ENCODE measurements around the gene PITX3.

The PITX3 gene

DNA sequence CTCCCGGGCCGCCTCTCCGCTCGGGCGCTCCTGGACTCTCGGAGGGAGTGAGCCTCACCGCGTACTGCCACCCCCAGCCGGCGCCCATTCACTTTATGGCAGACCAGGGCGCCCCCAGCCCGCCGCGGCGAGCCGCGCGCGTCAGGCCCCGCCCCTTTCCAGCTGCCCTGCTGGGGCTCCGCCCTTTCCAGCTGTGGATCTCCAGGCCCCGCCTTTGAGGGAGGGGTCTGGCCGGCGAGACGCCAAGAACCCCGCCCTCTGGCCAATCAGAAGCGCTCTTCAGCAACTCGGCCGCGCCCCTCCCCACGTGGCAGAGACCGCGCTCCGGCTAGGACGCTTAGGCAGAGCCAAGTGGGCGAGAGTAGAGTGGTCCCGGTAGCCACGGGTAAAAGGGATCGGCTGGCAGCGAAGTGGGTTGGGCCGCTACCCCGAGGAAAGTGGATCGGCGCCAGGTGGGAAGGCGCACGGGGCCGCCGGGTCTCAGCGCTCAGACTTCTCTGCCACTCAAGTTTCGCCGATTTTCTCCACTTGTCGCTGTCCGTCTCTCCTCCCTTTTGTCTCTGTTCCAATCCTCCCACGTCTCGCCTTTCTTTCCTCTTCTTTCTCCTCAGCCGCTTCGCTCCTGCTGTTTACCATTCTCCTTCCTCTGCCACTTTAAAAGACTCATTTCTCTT, at the start of gene PITX3:
PITX3 (minus strand) TSS at position 69 of the 674 bp plus-strand sequence. CDS start 9,432 bp downstream, outside the sequence.
- Histone ChIP-seq H3K4me1 (ENCODE audit: insufficient read depth, low read length) (peaks cover 4% of the 10 kb centered on the region; the same call in 1 of the 2 replicates), H3K9me3 (ENCODE audit: insufficient read depth, low read depth, low read length) (no peaks in the 10 kb centered on the region), H3K4me3 (ENCODE audit: low read length) (peak within 1 kb of the TSS; percentile 75), H3K27ac (ENCODE audit: low read length) (no peak within 1 kb of the TSS), H3K9ac (ENCODE audit: low read depth, low read length) (peak within 1 kb of the TSS; percentile 50; the same call in 1 of the 2 replicates), H3K27me3 (ENCODE audit: insufficient read depth, low read length) (peaks cover 70% of the 10 kb centered on the region), H3K36me3 (ENCODE audit: insufficient read depth, low read depth, low read length) (no peaks in the 10 kb centered on the region)

DNA sequence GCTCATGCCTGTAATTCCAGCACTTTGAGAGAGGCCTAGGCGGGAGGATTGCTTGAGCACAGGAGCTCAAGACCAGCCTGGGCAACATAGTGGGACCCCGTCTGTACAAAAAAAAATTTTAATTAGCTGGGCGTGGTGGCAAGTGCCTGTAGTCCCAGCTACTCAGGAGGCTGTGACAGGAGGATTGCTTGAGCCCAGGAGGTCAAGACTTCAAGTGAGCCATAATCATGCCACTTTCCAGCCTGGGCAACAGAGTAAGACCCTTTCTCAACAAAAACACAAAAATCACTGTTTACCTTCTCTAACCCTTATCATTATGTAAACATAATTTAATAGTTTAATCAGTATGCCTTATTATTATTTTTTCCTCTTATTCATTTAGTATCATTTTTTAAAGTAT, 48.5 kb upstream of the PITX3 start:
- Histone ChIP-seq H3K4me3 (ENCODE audit: low read length) (no peak overlapping the region), H3K9ac (ENCODE audit: low read depth, low read length) (no peak overlapping the region), H3K27ac (ENCODE audit: low read length) (no peak overlapping the region), H3K27me3 (ENCODE audit: insufficient read depth, low read length) (no peaks in the 10 kb centered on the region), H3K4me1 (ENCODE audit: insufficient read depth, low read length) (no peaks in the 10 kb centered on the region), H3K36me3 (ENCODE audit: insufficient read depth, low read depth, low read length) (no peaks in the 10 kb centered on the region), H3K9me3 (ENCODE audit: insufficient read depth, low read depth, low read length) (no peaks in the 10 kb centered on the region)

DNA sequence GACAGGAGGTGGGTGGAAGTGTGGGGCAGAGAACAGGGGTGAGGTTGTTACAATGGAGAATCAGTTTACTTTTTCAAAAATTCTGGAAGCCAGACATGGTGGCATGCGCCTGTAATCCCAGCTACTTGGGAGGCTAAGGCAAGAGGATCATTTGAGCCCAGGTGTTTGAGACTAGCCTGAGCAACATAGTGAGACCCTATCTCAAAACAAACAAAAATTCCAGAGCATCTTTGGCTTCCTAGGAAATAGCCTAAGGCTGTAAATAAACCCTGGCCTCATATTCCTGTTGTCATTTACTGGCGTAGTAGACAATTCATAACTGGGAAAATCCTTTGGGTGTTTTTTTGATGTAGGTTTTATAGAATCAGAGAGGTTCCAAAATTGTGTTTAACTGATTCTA, 48.0 kb upstream of the PITX3 start:
- Histone ChIP-seq H3K27me3 (ENCODE audit: insufficient read depth, low read length) (no peaks in the 10 kb centered on the region), H3K36me3 (ENCODE audit: insufficient read depth, low read depth, low read length) (no peaks in the 10 kb centered on the region), H3K4me3 (ENCODE audit: low read length) (no peak overlapping the region), H3K9me3 (ENCODE audit: insufficient read depth, low read depth, low read length) (no peaks in the 10 kb centered on the region), H3K4me1 (ENCODE audit: insufficient read depth, low read length) (no peaks in the 10 kb centered on the region), H3K9ac (ENCODE audit: low read depth, low read length) (no peak overlapping the region), H3K27ac (ENCODE audit: low read length) (no peak overlapping the region)

DNA sequence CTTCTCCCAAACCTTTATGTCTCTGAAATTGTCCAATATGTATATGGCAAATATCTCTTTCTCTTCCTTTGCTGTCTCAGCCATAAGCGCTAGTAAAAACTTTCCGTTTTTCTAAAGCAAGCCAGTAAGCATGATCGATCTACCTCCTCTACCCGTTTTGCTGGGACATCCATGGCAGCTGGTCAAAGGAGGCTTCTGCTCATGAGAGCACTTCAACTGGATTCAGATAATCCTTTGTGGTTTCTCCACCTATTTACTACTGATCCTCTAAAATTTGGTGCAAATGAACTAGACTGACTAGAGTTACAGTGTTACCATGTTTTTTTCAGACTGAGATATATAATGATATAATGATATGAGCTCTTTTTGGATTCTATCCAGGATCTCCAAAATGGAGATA, 46.7 kb upstream of the PITX3 start:
- Histone ChIP-seq H3K27me3 (ENCODE audit: insufficient read depth, low read length) (no peaks in the 10 kb centered on the region), H3K4me1 (ENCODE audit: insufficient read depth, low read length) (no peaks in the 10 kb centered on the region), H3K9me3 (ENCODE audit: insufficient read depth, low read depth, low read length) (no peaks in the 10 kb centered on the region), H3K9ac (ENCODE audit: low read depth, low read length) (no peak overlapping the region), H3K36me3 (ENCODE audit: insufficient read depth, low read depth, low read length) (no peaks in the 10 kb centered on the region), H3K27ac (ENCODE audit: low read length) (no peak overlapping the region), H3K4me3 (ENCODE audit: low read length) (no peak overlapping the region)

DNA sequence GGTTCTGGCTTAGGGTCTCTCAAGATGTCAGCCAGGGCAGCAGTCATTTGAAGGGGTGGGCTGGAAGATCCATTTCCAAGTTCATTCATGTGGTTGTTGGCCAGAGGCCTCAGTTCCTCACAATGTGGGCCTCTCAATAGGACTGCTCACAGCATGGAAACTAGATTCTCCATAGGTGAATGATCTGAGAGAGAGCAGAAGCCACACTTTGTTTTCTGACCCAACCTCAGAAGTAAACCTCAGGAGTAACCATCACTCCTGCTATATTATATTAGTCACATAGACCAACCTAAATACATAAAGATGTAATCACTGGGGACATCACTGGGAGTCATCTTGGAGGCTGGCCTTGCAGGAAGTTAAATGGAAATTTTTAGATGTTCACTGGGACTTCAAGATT, 46.2 kb upstream of the PITX3 start:
- no peaks in the 10 kb centered on the region for H3K9me3 ChIP-seq (ENCODE audit: insufficient read depth, low read depth, low read length)
- no peaks in the 10 kb centered on the region for H3K36me3 ChIP-seq (ENCODE audit: insufficient read depth, low read depth, low read length)
- H3K27ac ChIP-seq (ENCODE audit: low read length) = no peak overlapping the region
- no peak overlapping the region for H3K4me3 ChIP-seq (ENCODE audit: low read length)
- no peaks in the 10 kb centered on the region for H3K4me1 ChIP-seq (ENCODE audit: insufficient read depth, low read length)
- H3K27me3 ChIP-seq (ENCODE audit: insufficient read depth, low read length) = no peaks in the 10 kb centered on the region
- H3K9ac ChIP-seq (ENCODE audit: low read depth, low read length) = no peak overlapping the region

DNA sequence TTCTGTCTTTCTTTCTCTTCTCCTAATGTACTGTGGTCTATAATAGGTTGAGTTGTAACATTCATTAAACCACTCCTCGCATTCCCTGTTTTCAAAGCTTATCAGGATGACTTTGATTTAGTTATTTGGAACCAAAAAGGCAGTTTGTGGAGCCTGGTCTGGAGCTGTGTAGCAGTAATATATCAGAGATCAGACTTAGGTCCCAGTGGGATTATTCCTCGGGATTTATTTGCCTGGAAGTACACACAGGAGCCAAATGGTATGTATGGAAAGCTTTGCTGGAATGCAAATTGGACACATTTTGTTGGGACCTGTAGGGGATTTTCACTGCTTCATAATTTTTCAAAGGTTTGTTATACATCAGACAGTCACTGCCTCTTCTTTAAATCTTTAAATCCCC, 44.9 kb upstream of the PITX3 start:
- Histone ChIP-seq H3K9ac (ENCODE audit: low read depth, low read length) (no peak overlapping the region), H3K27ac (ENCODE audit: low read length) (no peak overlapping the region), H3K27me3 (ENCODE audit: insufficient read depth, low read length) (no peaks in the 10 kb centered on the region), H3K9me3 (ENCODE audit: insufficient read depth, low read depth, low read length) (no peaks in the 10 kb centered on the region), H3K4me1 (ENCODE audit: insufficient read depth, low read length) (no peaks in the 10 kb centered on the region), H3K4me3 (ENCODE audit: low read length) (no peak overlapping the region), H3K36me3 (ENCODE audit: insufficient read depth, low read depth, low read length) (no peaks in the 10 kb centered on the region)

DNA sequence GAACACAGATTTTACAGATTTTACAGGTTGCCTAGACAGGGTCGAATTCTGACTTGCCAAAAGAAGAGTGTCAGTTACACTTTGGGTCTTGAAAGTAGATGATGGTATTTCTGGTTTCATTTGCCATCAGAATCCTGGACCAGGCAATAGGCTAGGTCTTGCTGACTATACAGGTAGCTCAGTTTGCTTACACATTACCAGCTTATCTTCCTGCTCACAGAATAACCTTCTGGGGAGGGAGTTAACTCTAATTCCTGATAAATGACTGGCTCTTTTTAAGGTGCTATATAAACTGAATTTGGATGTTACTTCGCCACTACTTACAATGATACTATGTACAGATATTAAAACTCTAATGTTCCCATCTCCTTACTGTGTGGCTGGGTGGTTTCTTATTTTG, 43.8 kb upstream of the PITX3 start:
- no peak overlapping the region for H3K4me3 ChIP-seq (ENCODE audit: low read length)
- H3K27ac ChIP-seq (ENCODE audit: low read length) = no peak overlapping the region
- H3K9ac ChIP-seq (ENCODE audit: low read depth, low read length) = no peak overlapping the region
- no peaks in the 10 kb centered on the region for H3K27me3 ChIP-seq (ENCODE audit: insufficient read depth, low read length)
- H3K9me3 ChIP-seq (ENCODE audit: insufficient read depth, low read depth, low read length) = no peaks in the 10 kb centered on the region
- no peaks in the 10 kb centered on the region for H3K36me3 ChIP-seq (ENCODE audit: insufficient read depth, low read depth, low read length)
- H3K4me1 ChIP-seq (ENCODE audit: insufficient read depth, low read length) = no peaks in the 10 kb centered on the region

DNA sequence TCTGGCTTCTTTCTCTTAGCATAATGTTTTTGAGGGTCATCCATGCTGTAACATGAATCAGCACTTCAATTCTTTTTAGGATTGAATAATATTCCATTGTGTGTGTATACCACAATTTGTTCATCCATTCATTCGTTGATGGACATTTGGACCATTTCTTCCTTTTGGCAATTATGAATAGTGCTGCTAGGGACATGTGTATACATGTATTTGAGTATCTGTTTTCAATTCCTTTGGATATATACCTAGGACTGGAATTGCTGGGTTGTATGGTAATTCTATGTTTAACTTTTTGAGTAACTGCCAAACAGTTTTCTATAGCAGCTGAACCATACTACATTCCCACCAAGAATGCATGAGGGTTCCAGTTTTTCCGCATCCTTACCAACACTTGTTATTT, 43.2 kb upstream of the PITX3 start:
- Histone ChIP-seq H3K27me3 (ENCODE audit: insufficient read depth, low read length) (no peaks in the 10 kb centered on the region), H3K36me3 (ENCODE audit: insufficient read depth, low read depth, low read length) (no peaks in the 10 kb centered on the region), H3K9ac (ENCODE audit: low read depth, low read length) (no peak overlapping the region), H3K4me1 (ENCODE audit: insufficient read depth, low read length) (no peaks in the 10 kb centered on the region), H3K4me3 (ENCODE audit: low read length) (no peak overlapping the region), H3K27ac (ENCODE audit: low read length) (no peak overlapping the region), H3K9me3 (ENCODE audit: insufficient read depth, low read depth, low read length) (no peaks in the 10 kb centered on the region)

DNA sequence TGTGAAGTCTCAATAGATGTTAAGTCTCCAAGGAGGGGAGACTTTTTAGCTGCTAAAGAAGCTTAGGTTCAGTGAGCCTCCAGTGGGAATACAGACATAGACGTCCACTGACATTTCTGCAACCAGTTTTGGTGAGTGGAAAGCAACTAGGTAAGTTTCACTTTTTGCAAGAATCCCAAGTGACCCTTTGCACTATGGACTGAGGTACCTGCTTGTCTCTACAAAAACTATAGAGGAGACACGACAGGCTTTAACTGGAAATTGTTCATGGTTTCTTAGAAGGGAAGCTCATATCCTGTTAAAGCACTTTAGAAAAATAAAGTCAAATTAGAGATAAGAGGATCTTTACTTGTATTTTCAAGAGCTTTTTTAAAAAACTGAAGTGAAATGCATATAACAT, 42.6 kb upstream of the PITX3 start:
- no peak overlapping the region for H3K27ac ChIP-seq (ENCODE audit: low read length)
- H3K4me3 ChIP-seq (ENCODE audit: low read length) = no peak overlapping the region
- H3K9me3 ChIP-seq (ENCODE audit: insufficient read depth, low read depth, low read length) = no peaks in the 10 kb centered on the region
- no peaks in the 10 kb centered on the region for H3K4me1 ChIP-seq (ENCODE audit: insufficient read depth, low read length)
- H3K27me3 ChIP-seq (ENCODE audit: insufficient read depth, low read length) = no peaks in the 10 kb centered on the region
- H3K9ac ChIP-seq (ENCODE audit: low read depth, low read length) = no peak overlapping the region
- H3K36me3 ChIP-seq (ENCODE audit: insufficient read depth, low read depth, low read length) = no peaks in the 10 kb centered on the region

DNA sequence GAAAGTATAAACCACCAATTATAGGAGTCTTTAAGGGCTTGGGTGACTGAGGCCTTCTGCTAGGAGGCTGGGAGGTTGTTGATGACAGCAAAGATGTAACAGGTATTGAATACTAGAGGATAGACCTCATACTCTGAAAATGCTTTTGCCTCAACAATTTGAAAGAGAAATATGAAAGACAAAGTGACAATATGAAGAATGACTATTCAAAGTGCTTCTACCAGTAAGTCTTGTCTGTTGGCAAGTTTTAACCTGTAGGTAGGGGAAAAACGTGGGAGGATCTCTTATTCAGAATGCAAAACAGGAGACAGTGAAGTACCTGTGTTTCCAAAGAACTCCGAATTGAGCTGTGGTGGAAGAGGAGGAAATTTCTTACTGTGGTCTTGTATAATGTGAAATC, 42.2 kb upstream of the PITX3 start:
- H3K27me3 ChIP-seq (ENCODE audit: insufficient read depth, low read length) = no peaks in the 10 kb centered on the region
- no peaks in the 10 kb centered on the region for H3K4me1 ChIP-seq (ENCODE audit: insufficient read depth, low read length)
- H3K27ac ChIP-seq (ENCODE audit: low read length) = no peak overlapping the region
- H3K9me3 ChIP-seq (ENCODE audit: insufficient read depth, low read depth, low read length) = no peaks in the 10 kb centered on the region
- H3K36me3 ChIP-seq (ENCODE audit: insufficient read depth, low read depth, low read length) = no peaks in the 10 kb centered on the region
- no peak overlapping the region for H3K9ac ChIP-seq (ENCODE audit: low read depth, low read length)
- H3K4me3 ChIP-seq (ENCODE audit: low read length) = no peak overlapping the region

DNA sequence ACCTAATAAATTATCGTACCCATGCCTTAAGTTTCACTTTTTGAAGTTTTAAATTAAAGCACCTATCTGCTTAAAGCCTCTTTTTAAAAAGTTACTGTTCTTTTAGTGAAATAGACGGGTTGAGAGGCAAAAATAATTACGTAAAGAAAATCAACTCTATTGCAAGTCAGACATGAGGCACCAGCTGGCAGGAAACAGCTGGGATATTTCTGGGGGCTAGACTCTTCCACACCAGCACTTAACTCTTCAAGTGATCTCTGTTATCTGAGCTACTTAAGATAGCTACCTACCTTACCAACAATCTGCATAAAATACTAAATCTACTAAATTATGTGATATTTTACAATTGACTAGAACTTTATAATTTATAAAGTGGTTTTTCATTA, 39.8 kb upstream of the PITX3 start:
- H3K9ac ChIP-seq (ENCODE audit: low read depth, low read length) = no peak overlapping the region
- no peaks in the 10 kb centered on the region for H3K27me3 ChIP-seq (ENCODE audit: insufficient read depth, low read length)
- no peak overlapping the region for H3K4me3 ChIP-seq (ENCODE audit: low read length)
- no peaks in the 10 kb centered on the region for H3K4me1 ChIP-seq (ENCODE audit: insufficient read depth, low read length)
- H3K36me3 ChIP-seq (ENCODE audit: insufficient read depth, low read depth, low read length) = no peaks in the 10 kb centered on the region
- no peaks in the 10 kb centered on the region for H3K9me3 ChIP-seq (ENCODE audit: insufficient read depth, low read depth, low read length)
- H3K27ac ChIP-seq (ENCODE audit: low read length) = no peak overlapping the region

DNA sequence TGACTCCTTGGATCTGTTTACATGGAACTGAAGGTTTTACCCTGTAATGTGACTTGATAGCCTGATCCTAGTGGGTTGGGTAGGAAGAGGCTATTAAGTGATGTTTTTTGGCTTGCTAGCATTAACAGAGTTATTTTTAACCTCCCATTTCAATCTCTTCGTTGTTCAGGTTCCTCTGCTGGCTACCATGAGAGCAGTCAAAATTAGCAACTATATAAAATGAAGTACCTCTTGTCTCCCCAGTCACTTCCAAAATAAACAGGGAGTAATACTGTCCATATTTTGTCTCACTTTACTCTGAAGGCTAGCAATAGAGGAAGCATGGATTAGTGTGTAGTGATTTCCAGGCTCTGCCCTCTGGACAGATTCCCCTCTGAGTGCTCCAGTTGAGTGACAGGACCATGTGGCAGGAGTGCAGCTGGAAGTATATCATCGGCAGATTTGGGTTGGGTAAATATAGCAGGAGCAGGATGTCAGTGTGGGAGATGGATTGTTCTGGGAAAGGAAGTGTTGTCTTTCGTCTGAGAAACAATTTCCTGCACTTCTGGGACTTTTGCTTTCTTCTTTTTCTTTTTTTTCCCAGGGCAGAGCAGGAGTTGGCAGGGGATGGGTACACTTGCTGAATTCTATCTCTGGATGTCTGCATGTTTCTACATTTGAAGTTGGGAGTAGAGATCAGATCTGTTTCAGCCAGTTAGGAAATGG, 39.2 kb upstream of the PITX3 start:
- H3K9ac ChIP-seq (ENCODE audit: low read depth, low read length) = no peak overlapping the region

More for the DNA sequence above, 39.2 kb upstream of the PITX3 start:
- Histone ChIP-seq H3K27me3 (ENCODE audit: insufficient read depth, low read length) (no peaks in the 10 kb centered on the region), H3K36me3 (ENCODE audit: insufficient read depth, low read depth, low read length) (no peaks in the 10 kb centered on the region), H3K4me1 (ENCODE audit: insufficient read depth, low read length) (no peaks in the 10 kb centered on the region), H3K9me3 (ENCODE audit: insufficient read depth, low read depth, low read length) (no peaks in the 10 kb centered on the region), H3K27ac (ENCODE audit: low read length) (no peak overlapping the region), H3K4me3 (ENCODE audit: low read length) (no peak overlapping the region)
